Brain microvascular endothelial cell (primary cell): Measurements from ENCODE around the gene TECPR2.
"Not testable (repeated sequence)": the region's sequence is repeated elsewhere in the genome, so short reads cannot be mapped to it uniquely, and the experiment has no call there.

Experiments
- DNase-seq: peaks from one replicate; pipeline ENCODE4 v3.0.0-alpha.2; 2020
- H3K27ac ChIP-seq: fragments of 250-450 bp; sonication (Bioruptor Pico); 2 replicates; pipeline ENCODE4 v1.5.1; 2020; ENCODE audit warnings: mild to moderate bottlenecking, moderate library complexity
- H3K27me3 ChIP-seq: fragments of 250-450 bp; sonication (Bioruptor Pico); replicated peaks from 2 replicates; pipeline ENCODE4 v1.5.1; 2020; ENCODE audit warnings: mild to moderate bottlenecking
- H3K36me3 ChIP-seq: fragments of 250-450 bp; sonication (Bioruptor Pico); replicated peaks from 2 replicates; pipeline ENCODE4 v1.5.1; 2020; ENCODE audit warnings: mild to moderate bottlenecking
- H3K4me3 ChIP-seq: 2 replicates; pipeline ENCODE4 v1.5.1; 2011; ENCODE audit warnings: low read depth, mild to moderate bottlenecking, control low read depth, low read length, moderate library complexity
- in situ Hi-C: cut with HindIII; loops from 2 replicates; pipeline ENCODE4 v1.10.0; 2017; ENCODE audit warnings: low sequenced_read_pairs, low pct_ligation_motif_present
- TF ChIP-seq, protein P1 (sequence below): IDR thresholded peaks from 2 replicates; pipeline ENCODE4 v1.5.1; 2011; ENCODE audit warnings: low read depth, mild to moderate bottlenecking, moderate library complexity, low read length, control low read depth, inconsistent platforms; ENCODE audit errors: missing control alignments

The TECPR2 gene

DNA sequence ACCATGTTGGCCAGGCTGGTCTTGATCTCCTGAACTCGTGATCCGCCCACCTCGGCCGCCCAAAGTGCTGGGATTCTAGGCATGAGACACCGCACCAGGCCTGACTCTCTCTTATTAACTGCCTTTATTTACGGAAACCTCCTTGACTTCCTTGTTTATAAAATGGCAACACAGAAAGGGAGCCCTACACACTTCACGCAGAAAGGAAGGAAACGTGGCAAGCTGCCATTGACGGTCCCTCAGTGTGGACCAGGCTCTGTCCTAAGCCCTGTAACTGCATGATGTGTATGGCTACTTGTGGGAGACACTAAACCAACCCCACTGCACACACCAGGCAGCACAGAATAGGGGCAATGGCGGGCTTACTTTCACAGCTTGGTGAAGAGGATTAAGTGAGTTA, 11.7 kb upstream of the TECPR2 start:
- peaks cover 40% of the 10 kb centered on the region for H3K36me3 ChIP-seq
- TF ChIP-seq, protein P1, sequence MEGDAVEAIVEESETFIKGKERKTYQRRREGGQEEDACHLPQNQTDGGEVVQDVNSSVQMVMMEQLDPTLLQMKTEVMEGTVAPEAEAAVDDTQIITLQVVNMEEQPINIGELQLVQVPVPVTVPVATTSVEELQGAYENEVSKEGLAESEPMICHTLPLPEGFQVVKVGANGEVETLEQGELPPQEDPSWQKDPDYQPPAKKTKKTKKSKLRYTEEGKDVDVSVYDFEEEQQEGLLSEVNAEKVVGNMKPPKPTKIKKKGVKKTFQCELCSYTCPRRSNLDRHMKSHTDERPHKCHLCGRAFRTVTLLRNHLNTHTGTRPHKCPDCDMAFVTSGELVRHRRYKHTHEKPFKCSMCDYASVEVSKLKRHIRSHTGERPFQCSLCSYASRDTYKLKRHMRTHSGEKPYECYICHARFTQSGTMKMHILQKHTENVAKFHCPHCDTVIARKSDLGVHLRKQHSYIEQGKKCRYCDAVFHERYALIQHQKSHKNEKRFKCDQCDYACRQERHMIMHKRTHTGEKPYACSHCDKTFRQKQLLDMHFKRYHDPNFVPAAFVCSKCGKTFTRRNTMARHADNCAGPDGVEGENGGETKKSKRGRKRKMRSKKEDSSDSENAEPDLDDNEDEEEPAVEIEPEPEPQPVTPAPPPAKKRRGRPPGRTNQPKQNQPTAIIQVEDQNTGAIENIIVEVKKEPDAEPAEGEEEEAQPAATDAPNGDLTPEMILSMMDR, result no peak
- DNase-seq, result no peak
- H3K4me3 ChIP-seq, result no peak overlapping the region
- H3K27me3 ChIP-seq, result no peaks in the 10 kb centered on the region
- H3K27ac ChIP-seq, result no peak overlapping the region
- in situ Hi-C loops, result no loop called here

DNA sequence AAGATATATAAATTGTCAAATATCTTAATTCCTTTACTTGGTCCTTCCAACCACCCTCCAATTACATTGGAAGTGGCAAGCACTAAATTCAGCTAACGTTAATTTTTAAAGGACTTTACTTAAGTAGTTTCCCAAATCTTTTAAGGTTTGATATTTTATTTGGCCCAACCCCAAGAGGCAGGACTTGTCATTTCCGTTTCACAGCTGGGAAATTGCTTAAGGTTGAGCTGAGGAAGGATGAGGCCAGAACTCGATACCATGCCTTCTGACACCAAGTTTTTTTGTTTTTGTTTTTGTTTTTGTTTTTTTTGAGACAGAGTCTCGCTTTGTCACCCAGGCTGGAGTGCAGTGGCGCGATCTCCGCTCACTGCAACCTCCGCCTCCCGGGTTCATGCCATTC, 11.1 kb upstream of the TECPR2 start:
- in situ Hi-C loops, H3K27ac ChIP-seq, H3K4me3 ChIP-seq, H3K27me3 ChIP-seq: not testable (repeated sequence)
- peaks cover 36% of the 10 kb centered on the region for H3K36me3 ChIP-seq
- DNase-seq, result peak; percentile 12

DNA sequence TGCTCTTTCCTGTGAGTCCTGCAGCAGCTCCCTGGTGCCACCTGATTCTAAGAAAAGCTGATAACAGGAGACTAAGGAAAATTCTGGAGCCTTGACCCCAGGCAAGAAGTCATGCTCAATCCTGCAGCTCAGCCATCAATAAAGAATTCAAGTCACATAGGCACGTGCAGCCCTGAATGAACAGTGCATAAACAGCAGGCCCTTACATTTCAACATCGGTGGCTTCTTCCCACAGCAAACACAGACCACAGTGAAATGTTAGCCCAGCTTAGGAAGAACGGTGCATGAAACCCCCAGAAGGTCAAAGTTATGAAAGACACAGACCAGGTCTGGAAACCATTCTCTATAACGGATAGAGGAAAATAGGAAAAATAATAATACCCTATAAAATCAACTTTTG, 10.5 kb upstream of the TECPR2 start:
- Histone ChIP-seq H3K27me3 (no peaks in the 10 kb centered on the region), H3K4me3 (no peak overlapping the region), H3K27ac (no peak overlapping the region), H3K36me3 (peaks cover 31% of the 10 kb centered on the region)
- in situ Hi-C loops, result no loop called here
- DNase-seq, result no peak
- TF ChIP-seq, protein P1, result no peak

DNA sequence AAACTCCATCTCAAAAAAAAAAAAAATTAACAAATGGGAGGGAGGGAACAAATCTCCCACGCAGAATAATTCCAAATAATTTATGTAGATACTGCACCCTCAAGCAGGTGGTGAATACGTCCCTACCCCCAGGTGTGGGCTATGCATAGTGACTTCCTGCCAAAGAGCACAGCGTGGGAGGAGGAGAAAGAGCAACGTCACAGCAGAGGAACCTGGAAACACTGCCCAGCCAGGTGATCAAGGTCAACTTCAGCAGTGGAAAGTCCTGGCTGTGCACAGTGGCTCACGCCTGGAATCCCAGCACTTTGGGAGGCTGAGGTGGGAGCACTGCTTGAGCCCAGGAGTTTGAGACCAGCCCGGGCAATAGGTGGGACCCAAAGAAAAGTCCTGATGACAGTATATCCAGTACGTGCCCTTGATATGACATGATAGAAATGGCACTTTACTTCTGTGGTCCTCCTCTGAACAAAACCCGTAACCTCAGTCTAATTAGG, 9.6 kb upstream of the TECPR2 start:
- H3K4me3 ChIP-seq, result no peak overlapping the region
- TF ChIP-seq, protein P1, result no peak
- H3K36me3 ChIP-seq, result peaks cover 27% of the 10 kb centered on the region
- no peak for DNase-seq
- H3K27ac ChIP-seq, result no peak overlapping the region
- in situ Hi-C loops, result no loop called here
- H3K27me3 ChIP-seq, result no peaks in the 10 kb centered on the region

DNA sequence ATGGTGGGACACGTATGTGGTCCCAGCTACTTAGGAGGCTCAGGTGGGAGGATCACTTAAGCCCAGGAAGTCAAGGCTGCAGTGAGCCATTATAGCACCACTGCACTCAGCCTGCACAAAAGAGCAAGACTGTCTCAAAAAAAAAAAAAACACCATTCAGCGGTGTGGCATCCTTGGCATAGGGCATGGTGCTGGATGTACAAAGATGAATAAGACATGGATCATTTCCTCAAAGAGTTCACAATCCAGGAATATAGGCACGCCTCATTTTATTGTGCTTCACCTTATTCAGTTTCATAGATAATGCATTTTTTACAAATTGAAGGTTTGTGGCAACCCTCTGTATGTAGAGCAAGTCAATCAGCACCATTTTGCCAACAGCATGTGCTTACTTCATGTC, 6.5 kb upstream of the TECPR2 start:
- Histone ChIP-seq H3K36me3 (peaks cover 21% of the 10 kb centered on the region), H3K27me3 (no peaks in the 10 kb centered on the region), H3K27ac (no peak overlapping the region), H3K4me3 (no peak overlapping the region)
- no peak for DNase-seq
- TF ChIP-seq, protein P1, result no peak
- in situ Hi-C loops, result no loop called here

DNA sequence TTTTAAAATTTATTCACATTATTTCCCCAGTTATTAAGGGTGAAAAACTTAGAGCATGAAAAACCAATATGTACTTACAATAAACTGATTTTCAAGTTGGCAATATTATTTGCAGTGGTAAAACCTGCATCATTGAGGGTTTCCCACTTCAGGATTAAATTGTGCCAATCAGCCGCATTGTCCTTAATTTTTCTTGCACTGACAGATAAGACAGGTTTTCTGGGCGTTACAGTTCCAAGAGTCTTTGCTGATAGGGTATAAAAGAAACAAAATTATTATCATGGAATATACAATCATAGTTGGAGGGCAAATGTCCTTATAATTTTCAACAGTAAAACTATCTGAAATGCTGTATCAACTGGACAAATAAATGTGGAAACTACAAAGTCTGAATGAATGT, 3.4 kb upstream of the TECPR2 start:
- DNase-seq, result no peak
- Histone ChIP-seq H3K27ac (no peak overlapping the region), H3K4me3 (no peak overlapping the region), H3K27me3 (no peaks in the 10 kb centered on the region), H3K36me3 (peaks cover 14% of the 10 kb centered on the region)
- in situ Hi-C loops, result no loop called here
- TF ChIP-seq, protein P1, result no peak
